Transverse colon (tissue), 4 donors: ENCODE measurements around the gene LPCAT2. TPM values are rescaled to one million over a fixed set of nuclear protein-coding genes. Genes with fewer than 3 reads are reported as not detected.

Source experiments
- DNase-seq: peaks from one replicate; pipeline ENCODE4 v3.0.0-alpha.2; 2019
- H3K27ac ChIP-seq, 4 donors: fragments of 200-600 bp; sonication (generic); 2 replicates each; pipeline ENCODE4 v1.5.1; 2016 to 2018; ENCODE audit warnings: inconsistent platforms in 4 of 4
- H3K27me3 ChIP-seq: fragments of 200-600 bp; sonication (generic); 2 replicates; pipeline ENCODE4 v1.5.1; 2017; ENCODE audit warnings: inconsistent platforms
- H3K36me3 ChIP-seq, 4 donors: fragments of 200-600 bp; sonication (generic); 2 replicates each; pipeline ENCODE4 v1.5.1; 2017 to 2019; ENCODE audit warnings: inconsistent platforms in 4 of 4
- H3K4me1 ChIP-seq, 4 donors: fragments of 200-600 bp; sonication (generic); 2 replicates each; pipeline ENCODE4 v1.5.1; 2017 to 2020; ENCODE audit warnings: inconsistent platforms in 4 of 4
- H3K4me3 ChIP-seq, 4 donors: fragments of 200-600 bp; sonication (generic); 1 replicate in 1 of 4; 2 replicates in 3 of 4; pipeline versions ENCODE4 v1.5.1 to v1.6.1; 2017 to 2019; ENCODE audit warnings: inconsistent platforms in 4 of 4
- H3K9me3 ChIP-seq, 2 donors: fragments of 200-600 bp; sonication (generic); 2 replicates each; pipeline ENCODE4 v1.5.1; 2017 to 2019; ENCODE audit warnings: inconsistent platforms in 2 of 2
- CTCF ChIP-seq, 5 experiments: fragments of 200-600 bp in 3 of 5; fragments of 450-650 bp in 2 of 5; sonication (generic) in 3 of 5; IDR thresholded peaks; 1 replicate in 2 of 5; 2 replicates in 3 of 5; pipeline ENCODE4 v1.5.1; 2016 to 2017; ENCODE audit warnings: antibody characterized with exemption in 5 of 5, inconsistent platforms in 3 of 5, mild to moderate bottlenecking in 2 of 5, moderate library complexity in 1 of 5
- EP300 ChIP-seq: sonication (generic); formaldehyde crosslinking; IDR thresholded peaks from one replicate; pipeline ENCODE4 v1.6.1; 2017; ENCODE audit warnings: antibody characterized with exemption, low read depth
- POLR2A ChIP-seq: fragments of 450-650 bp; IDR thresholded peaks from one replicate; pipeline ENCODE4 v1.6.1; 2016; ENCODE audit warnings: antibody characterized with exemption, mild to moderate bottlenecking, moderate library complexity
- POLR2AphosphoS5 ChIP-seq, 3 donors: sonication (generic); formaldehyde crosslinking; IDR thresholded peaks; one replicate each; pipeline ENCODE4 v1.6.1; 2016; ENCODE audit warnings: antibody characterized with exemption in 3 of 3
- whole genome bisulfite sequencing, 2 donors: methylation state at CpG; one replicate each; pipeline ENCODE4 v1.1.5; 2018; ENCODE audit warnings: low coverage in 1 of 2; 5-methylcytosine and 5-hydroxymethylcytosine counted together
- in situ Hi-C, 4 donors: fragments of 200-750 bp; cut with MboI; loops; one replicate each; pipeline versions ENCODE4 v1.15.0 to v1.15.1; 2017; ENCODE audit warnings: low sequenced_read_pairs in 3 of 4, low pct_ligation_motif_present in 1 of 4, low pct_unique_long_range_greater_than_20kb in 1 of 4
- intact Hi-C: fragments of 100-400 bp; cut with DNase I; formaldehyde crosslinking; loops from one replicate; pipeline ENCODE4 v1.15.1; 2023; ENCODE audit warnings: low total_unique reads
- total RNA-seq, 4 donors: library from RNA; depleted of rRNA; stranded (reverse); fragments of >200 nt; gene quantifications; one replicate each; pipeline ENCODE4 v1.1.0, GENCODE V29; 2016

The LPCAT2 gene
- total RNA-seq, 4 donors from 2014 or later = 1.6 to 11.6 (median 6.2) TPM

GRCh38 chr16:55622272-55622671, 113.4 kb downstream of the LPCAT2 start:
- in situ Hi-C loops (no loop called here), intact Hi-C loops (no loop called here)
- no peak for DNase-seq
- Histone ChIP-seq H3K27ac (no peak overlapping the region), H3K9me3 (no peaks in the 10 kb centered on the region), H3K36me3 (no peaks in the 10 kb centered on the region), H3K4me1 (no peaks in the 10 kb centered on the region), H3K4me3 (no peak overlapping the region), H3K27me3 (no peaks in the 10 kb centered on the region)
- no peak for TF ChIP-seq EP300
- no peak for TF ChIP-seq POLR2AphosphoS5 (IDR thresholded peaks at IDR 0.05)
- no peak for TF ChIP-seq CTCF (IDR thresholded peaks at IDR 0.05)
- TF ChIP-seq POLR2A = no peak
- WGBS, 2 donors = 80 to 94% methylated on average over 3 of the region's 3 CpGs

DNA sequence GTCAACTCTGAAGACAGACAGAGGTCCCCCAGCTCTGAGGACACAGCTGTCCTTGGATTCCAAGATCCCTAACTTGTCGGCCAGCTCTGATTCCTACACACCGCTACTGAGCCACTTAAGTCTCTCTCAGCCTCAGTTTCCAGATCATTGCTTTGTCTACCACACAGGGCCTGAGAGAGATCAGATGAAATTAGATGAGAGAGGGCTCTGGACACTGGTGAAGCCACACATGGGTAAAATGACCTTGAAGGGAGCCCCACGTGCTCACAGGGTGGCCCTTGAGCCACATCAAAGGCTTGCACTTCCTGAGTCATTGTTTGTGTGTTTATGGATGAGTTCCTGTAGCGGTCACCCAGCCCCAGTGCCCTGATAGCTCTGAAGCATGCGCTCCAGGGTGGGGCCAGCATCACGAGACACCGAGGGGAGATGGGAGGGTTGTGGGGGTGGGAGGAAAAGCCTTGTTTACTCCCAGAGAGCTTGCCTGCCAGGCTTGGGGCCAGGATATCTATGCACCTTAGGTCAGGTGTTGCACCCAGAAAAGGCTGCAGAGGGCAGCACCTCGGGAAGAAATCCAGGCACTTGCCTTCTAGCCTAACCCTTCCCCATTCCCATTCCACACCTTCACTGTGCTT, 114.2 kb downstream of the LPCAT2 start:
- intact Hi-C loops = no loop called here
- no peak for TF ChIP-seq POLR2AphosphoS5 (IDR thresholded peaks at IDR 0.05)
- no peak for TF ChIP-seq EP300
- no peak for TF ChIP-seq CTCF (IDR thresholded peaks at IDR 0.05)
- TF ChIP-seq POLR2A = no peak
- Histone ChIP-seq H3K9me3 (no peaks in the 10 kb centered on the region), H3K27ac (no peak overlapping the region), H3K4me1 (no peaks in the 10 kb centered on the region), H3K4me3 (no peak overlapping the region), H3K27me3 (no peaks in the 10 kb centered on the region), H3K36me3 (no peaks in the 10 kb centered on the region)
- in situ Hi-C loops = no loop called here
- no peak for DNase-seq
- WGBS, 2 donors = 40 to 100% methylated on average over 1 to 8 of the region's 8 CpGs

GRCh38 chr16:55623640-55624039, 114.8 kb downstream of the LPCAT2 start:
- Histone ChIP-seq H3K36me3 (no peaks in the 10 kb centered on the region), H3K4me3 (no peak overlapping the region), H3K9me3 (no peaks in the 10 kb centered on the region), H3K4me1 (no peaks in the 10 kb centered on the region), H3K27ac (no peak overlapping the region), H3K27me3 (no peaks in the 10 kb centered on the region)
- no peak for DNase-seq
- WGBS, 2 donors = 69 to 89% methylated on average over 2 of the region's 2 CpGs
- TF ChIP-seq POLR2AphosphoS5 (IDR thresholded peaks at IDR 0.05) = no peak
- TF ChIP-seq POLR2A = no peak
- TF ChIP-seq EP300 = no peak
- in situ Hi-C loops (no loop called here), intact Hi-C loops (no loop called here)

DNA sequence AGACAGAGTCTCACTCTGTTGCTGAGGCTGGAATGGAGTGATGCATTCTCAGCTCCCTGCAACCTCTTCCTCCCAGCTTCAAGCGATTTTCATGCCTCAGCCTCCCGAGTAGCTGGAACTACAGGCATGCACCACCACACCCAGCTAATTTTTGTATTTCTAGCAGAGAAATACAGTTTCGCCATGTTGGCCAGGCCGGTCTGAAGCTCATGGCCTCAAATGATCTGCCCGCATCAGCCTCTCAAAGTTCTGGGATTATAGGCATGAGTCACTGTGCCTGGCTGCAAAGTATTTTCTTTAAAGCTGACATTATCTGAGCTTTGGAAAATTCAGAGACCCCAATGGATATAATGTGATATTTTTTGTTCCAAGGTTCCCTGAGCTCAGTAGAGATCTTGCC, 115.8 kb downstream of the LPCAT2 start:
- Histone ChIP-seq H3K9me3 (no peaks in the 10 kb centered on the region), H3K27ac (no peak overlapping the region), H3K4me3 (no peak overlapping the region), H3K4me1 (no peaks in the 10 kb centered on the region), H3K27me3 (no peaks in the 10 kb centered on the region), H3K36me3 (no peaks in the 10 kb centered on the region)
- no peak for TF ChIP-seq POLR2AphosphoS5 (IDR thresholded peaks at IDR 0.05)
- no peak for TF ChIP-seq CTCF (IDR thresholded peaks at IDR 0.05)
- TF ChIP-seq POLR2A = no peak
- no peak for DNase-seq
- 90% methylated on average over 2 to 5 of the region's 5 CpGs for WGBS, 2 donors
- intact Hi-C loops (no loop called here), in situ Hi-C loops (no loop called here)

DNA sequence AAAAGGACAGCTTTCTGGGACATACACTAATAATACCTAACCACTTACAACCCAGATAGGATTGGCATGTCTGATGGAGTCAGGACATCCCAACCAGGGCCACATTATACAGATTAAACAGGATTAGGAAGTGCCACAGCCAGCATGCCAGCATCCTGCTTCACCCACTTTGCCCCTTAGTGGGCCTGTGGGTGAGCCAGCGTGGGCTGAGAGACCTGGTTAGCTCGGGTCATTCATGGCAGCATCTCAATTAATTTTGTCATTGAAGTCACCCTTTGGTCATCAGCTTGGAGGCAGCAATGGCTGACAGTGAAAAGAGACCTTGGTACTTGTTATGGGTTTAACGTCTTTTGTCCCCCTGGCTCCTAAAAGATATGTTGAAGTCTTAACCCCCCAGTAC, 117.0 kb downstream of the LPCAT2 start:
- Histone ChIP-seq H3K36me3 (no peaks in the 10 kb centered on the region), H3K4me3 (no peak overlapping the region), H3K27ac (no peak overlapping the region), H3K27me3 (no peaks in the 10 kb centered on the region), H3K4me1 (no peaks in the 10 kb centered on the region), H3K9me3 (no peaks in the 10 kb centered on the region)
- TF ChIP-seq CTCF (IDR thresholded peaks at IDR 0.05) (no peak), POLR2A (no peak), POLR2AphosphoS5 (IDR thresholded peaks at IDR 0.05) (no peak), EP300 (no peak)
- intact Hi-C loops = no loop called here
- in situ Hi-C loops = no loop called here
- DNase-seq = no peak
- WGBS, 2 donors = 60 to 81% methylated on average over 1 to 3 of the region's 3 CpGs
